Measurements from ENCODE around the gene IFT172. TPM values are rescaled to one million over a fixed set of nuclear protein-coding genes. Genes with fewer than 3 reads are reported as not detected.
A peak's percentile ranks its signal among the peaks of the same experiment; 100 is the strongest.

The IFT172 gene
- total and polyA plus RNA-seq, 5 donors = 17.0 to 29.5 (median 25.7) TPM

- H3K4me3 ChIP-seq (ENCODE audit: low read length) = no peak overlapping the region
- intact Hi-C loops (cut with DNase I) = no loop called here
- no peak overlapping the region for H3K27ac ChIP-seq (ENCODE audit: low read length)
- H3K27me3 ChIP-seq (ENCODE audit: control insufficient read depth, insufficient read depth) = no peaks in the 10 kb centered on the region
- DNase-seq (no peak), ATAC-seq (no peak)
- no peaks in the 10 kb centered on the region for H3K4me1 ChIP-seq (ENCODE audit: control insufficient read depth, insufficient read depth, low read length)
- 73% methylated on average over 5 of the region's 5 CpGs for WGBS
- no peaks in the 10 kb centered on the region for H3K9me3 ChIP-seq (ENCODE audit: control insufficient read depth, low read length)
Observed at GRCh38 chr2:27518113-27518781, 28.7 kb upstream of the IFT172 start.

GRCh38 chr2:27509326-27509725 lies 19.8 kb upstream of the IFT172 start:
- Histone ChIP-seq H3K4me3 (ENCODE audit: low read length) (no peak overlapping the region), H3K9me3 (ENCODE audit: control insufficient read depth, low read length) (no peaks in the 10 kb centered on the region), H3K4me1 (ENCODE audit: control insufficient read depth, insufficient read depth, low read length) (no peaks in the 10 kb centered on the region), H3K27ac (ENCODE audit: low read length) (no peak overlapping the region), H3K27me3 (ENCODE audit: control insufficient read depth, insufficient read depth) (no peaks in the 10 kb centered on the region)
- 45% methylated on average over 6 of the region's 6 CpGs for WGBS
- DNase-seq (no peak), ATAC-seq (no peak)
- intact Hi-C loops (cut with DNase I) = no loop called here

- intact Hi-C loops (cut with DNase I) = no loop called here
- no peak for DNase-seq
- Histone ChIP-seq H3K4me3 (ENCODE audit: low read length) (no peak overlapping the region), H3K4me1 (ENCODE audit: control insufficient read depth, insufficient read depth, low read length) (no peaks in the 10 kb centered on the region), H3K27me3 (ENCODE audit: control insufficient read depth, insufficient read depth) (no peaks in the 10 kb centered on the region), H3K27ac (ENCODE audit: low read length) (no peak overlapping the region), H3K9me3 (ENCODE audit: control insufficient read depth, low read length) (no peaks in the 10 kb centered on the region)
- 67% methylated on average over 4 of the region's 4 CpGs for WGBS
- ATAC-seq = no peak
Observed at GRCh38 chr2:27507293-27507692, 17.8 kb upstream of the IFT172 start.

- H3K9me3 ChIP-seq (ENCODE audit: control insufficient read depth, low read length) = no peaks in the 10 kb centered on the region
- no peak for DNase-seq
- intact Hi-C loops (cut with DNase I) = no loop called here
- no peak overlapping the region for H3K4me3 ChIP-seq (ENCODE audit: low read length)
- H3K4me1 ChIP-seq (ENCODE audit: control insufficient read depth, insufficient read depth, low read length) = no peaks in the 10 kb centered on the region
- WGBS = 85% methylated on average over 6 of the region's 6 CpGs
- ATAC-seq = no peak
- H3K27ac ChIP-seq (ENCODE audit: low read length) = no peak overlapping the region
- no peaks in the 10 kb centered on the region for H3K27me3 ChIP-seq (ENCODE audit: control insufficient read depth, insufficient read depth)
Observed at GRCh38 chr2:27506587-27506986, 17.0 kb upstream of the IFT172 start.

- Histone ChIP-seq H3K27ac (ENCODE audit: low read length) (no peak overlapping the region), H3K4me3 (ENCODE audit: low read length) (no peak overlapping the region), H3K27me3 (ENCODE audit: control insufficient read depth, insufficient read depth) (no peaks in the 10 kb centered on the region), H3K4me1 (ENCODE audit: control insufficient read depth, insufficient read depth, low read length) (no peaks in the 10 kb centered on the region), H3K9me3 (ENCODE audit: control insufficient read depth, low read length) (no peaks in the 10 kb centered on the region)
- ATAC-seq (no peak), DNase-seq (no peak)
- 74% methylated on average over 4 of the region's 4 CpGs for WGBS
- intact Hi-C loops (cut with DNase I) = no loop called here
Observed at GRCh38 chr2:27502142-27502541, 12.6 kb upstream of the IFT172 start.

GRCh38 chr2:27501042-27501441 lies 11.5 kb upstream of the IFT172 start:
- Histone ChIP-seq H3K27ac (ENCODE audit: low read length) (no peak overlapping the region), H3K9me3 (ENCODE audit: control insufficient read depth, low read length) (no peaks in the 10 kb centered on the region), H3K4me3 (ENCODE audit: low read length) (no peak overlapping the region), H3K4me1 (ENCODE audit: control insufficient read depth, insufficient read depth, low read length) (peaks cover 2% of the 10 kb centered on the region), H3K27me3 (ENCODE audit: control insufficient read depth, insufficient read depth) (no peaks in the 10 kb centered on the region)
- intact Hi-C loops (cut with DNase I) = no loop called here
- DNase-seq (no peak), ATAC-seq (no peak)

GRCh38 chr2:27498975-27499374 lies 9.4 kb upstream of the IFT172 start:
- no peak overlapping the region for H3K4me3 ChIP-seq (ENCODE audit: low read length)
- DNase-seq (no peak), ATAC-seq (no peak)
- no peaks in the 10 kb centered on the region for H3K27me3 ChIP-seq (ENCODE audit: control insufficient read depth, insufficient read depth)
- peaks cover 2% of the 10 kb centered on the region for H3K4me1 ChIP-seq (ENCODE audit: control insufficient read depth, insufficient read depth, low read length)
- intact Hi-C loops (cut with DNase I) = no loop called here
- H3K9me3 ChIP-seq (ENCODE audit: control insufficient read depth, low read length) = no peaks in the 10 kb centered on the region
- no peak overlapping the region for H3K27ac ChIP-seq (ENCODE audit: low read length)
- WGBS = 67% methylated on average over 3 of the region's 3 CpGs

- 73% methylated on average over 4 of the region's 4 CpGs for WGBS
- H3K4me3 ChIP-seq (ENCODE audit: low read length) = no peak overlapping the region
- H3K4me1 ChIP-seq (ENCODE audit: control insufficient read depth, insufficient read depth, low read length) = peaks cover 2% of the 10 kb centered on the region
- ATAC-seq = no peak
- H3K9me3 ChIP-seq (ENCODE audit: control insufficient read depth, low read length) = no peaks in the 10 kb centered on the region
- no peak for DNase-seq
- intact Hi-C loops (cut with DNase I) = no loop called here
- H3K27ac ChIP-seq (ENCODE audit: low read length) = no peak overlapping the region
- H3K27me3 ChIP-seq (ENCODE audit: control insufficient read depth, insufficient read depth) = no peaks in the 10 kb centered on the region
Observed at GRCh38 chr2:27497288-27497627, 7.7 kb upstream of the IFT172 start.

- Histone ChIP-seq H3K27ac (ENCODE audit: low read length) (no peak within 1 kb of the TSS), H3K4me3 (ENCODE audit: low read length) (no peak within 1 kb of the TSS), H3K4me1 (ENCODE audit: control insufficient read depth, insufficient read depth, low read length) (peaks cover 2% of the 10 kb centered on the region), H3K9me3 (ENCODE audit: control insufficient read depth, low read length) (no peaks in the 10 kb centered on the region), H3K27me3 (ENCODE audit: control insufficient read depth, insufficient read depth) (no peaks in the 10 kb centered on the region)
- intact Hi-C loops (cut with DNase I) = no loop called here
- DNase-seq (peak; percentile 47 to 57 (median 49)), ATAC-seq (peak; percentile 20 to 69)
- 62% methylated on average over 12 of the region's 12 CpGs for WGBS
Observed at GRCh38 chr2:27496357-27497287, 7.1 kb upstream of the IFT172 start, which contains the start of gene GCKR. Gene GCKR (plus strand): TSS chr2:27496839. CDS start chr2:27496905, 66 bp downstream.

- Histone ChIP-seq H3K4me1 (ENCODE audit: control insufficient read depth, insufficient read depth, low read length) (peaks cover 2% of the 10 kb centered on the region), H3K9me3 (ENCODE audit: control insufficient read depth, low read length) (no peaks in the 10 kb centered on the region), H3K27me3 (ENCODE audit: control insufficient read depth, insufficient read depth) (no peaks in the 10 kb centered on the region), H3K27ac (ENCODE audit: low read length) (no peak overlapping the region), H3K4me3 (ENCODE audit: low read length) (no peak overlapping the region)
- 56% methylated on average over 4 of the region's 4 CpGs for WGBS
- intact Hi-C loops (cut with DNase I) = no loop called here
- ATAC-seq = no peak
- DNase-seq = no peak
Observed at GRCh38 chr2:27495840-27496356, 6.4 kb upstream of the IFT172 start.

GRCh38 chr2:27494944-27495554 lies 5.5 kb upstream of the IFT172 start, which contains the start of gene FNDC4:
Gene FNDC4 (minus strand): TSS chr2:27495200. CDS start chr2:27494679, 521 bp downstream.
- intact Hi-C loops (cut with DNase I) = no loop called here
- Histone ChIP-seq H3K27ac (ENCODE audit: low read length) (peak within 1 kb of the TSS; percentile 40), H3K27me3 (ENCODE audit: control insufficient read depth, insufficient read depth) (no peaks in the 10 kb centered on the region), H3K4me3 (ENCODE audit: low read length) (peak within 1 kb of the TSS; percentile 70), H3K4me1 (ENCODE audit: control insufficient read depth, insufficient read depth, low read length) (peaks cover 2% of the 10 kb centered on the region), H3K9me3 (ENCODE audit: control insufficient read depth, low read length) (no peaks in the 10 kb centered on the region)
- peak; percentile 55 to 66 for ATAC-seq
- DNase-seq = peak; percentile 49 to 72 (median 68)
- under 1% methylated on average over 70 of the region's 70 CpGs for WGBS

All from right cardiac atrium (tissue), 5 donors.